ENCODE measurements around the gene SDHA. TPM values are rescaled to one million over a fixed set of nuclear protein-coding genes. Genes with fewer than 3 reads are reported as not detected.

SDHA gene
- total RNA-seq, 1 experiment from 2014 or later, result 134 TPM

- ATAC-seq (0 out of 2 replicates have a peak, but pooled peaks have one; percentile 1), DNase-seq (ENCODE audit: low read depth, low spot score) (no peak)
- intact Hi-C loops (cut with micrococcal nuclease), result no loop called here
- ChIA-PET RAD21 (ENCODE audit: low non-redundant PET in 1 of 2, low total read pairs in 2 of 2, uncharacterized antibody in 2 of 2, unreplicated experiment in 2 of 2) (interaction anchor here (0.6 to 1.1 kb wide), 4 partner anchors 70 to 249 kb away, joined by 3 to 8 read pairs (median 4); partner anchors contain the start of gene PDCD6 (in 1 of the 2)), POLR2A (interaction anchor here (0.7 to 1.1 kb wide), 2 partner anchors 30 to 141 kb away, joined by 3 read pairs; partner anchors contain the start of genes CCDC127 and SDHA), CTCF (interaction anchor here (0.7 to 1.3 kb wide), 10 partner anchors 8 to 243 kb away, joined by 3 to 6 read pairs (median 4); partner anchors contain the start of genes CCDC127, PDCD6 and SDHA)
- no peaks in the 10 kb centered on the region for H3K27me3 ChIP-seq (ENCODE audit: insufficient read depth, low read length)
- no peaks in the 10 kb centered on the region for H3K36me3 ChIP-seq (ENCODE audit: control insufficient read depth in 1 of 2, insufficient read depth in 2 of 2, low read length in 2 of 2)
- H3K27ac ChIP-seq (ENCODE audit: low read depth, low read length), result no peak overlapping the region
- TF ChIP-seq ELF1 (IDR thresholded peaks at IDR 0.05; ENCODE audit: borderline replicate concordance, low read depth) (no peak), TCF7L2 (IDR thresholded peaks at IDR 0.05; ENCODE audit: borderline replicate concordance, extremely low read depth, insufficient read depth, insufficient read length) (no peak), CTCF (IDR thresholded peaks at IDR 0.05 in 2 of 3, conservative IDR thresholded peaks at IDR 0.05 in 1 of 3; ENCODE audit: borderline replicate concordance in 1 of 3, insufficient read depth in 1 of 3, low read depth in 2 of 3, low read length in 2 of 3) (no peak), JUND (IDR thresholded peaks at IDR 0.05) (no peak), ZBTB33 (IDR thresholded peaks at IDR 0.05; ENCODE audit: extremely low read depth, insufficient replicate concordance, low read length) (no peak)
- peaks cover 5 to 10% of the 10 kb centered on the region in 2 experiments for H3K4me1 ChIP-seq (ENCODE audit: control insufficient read depth in 1 of 2, insufficient read depth in 2 of 2, low read length in 2 of 2)
- no peak overlapping the region for H2AFZ ChIP-seq (ENCODE audit: low read depth, low read length, poor library complexity, severe bottlenecking)
- H3K9me3 ChIP-seq (ENCODE audit: control insufficient read depth in 1 of 2, insufficient read depth in 1 of 2, low read depth in 1 of 2, low read length in 2 of 2), result no peaks in the 10 kb centered on the region
- peak overlapping the region; percentile 52 for H3K4me2 ChIP-seq (ENCODE audit: low read length)
- no TSS peak for BruUV-seq (replicated peaks)
- H4K20me1 ChIP-seq (ENCODE audit: insufficient read depth), result no peaks in the 10 kb centered on the region
- H3K9ac ChIP-seq (ENCODE audit: low read length), result no peak overlapping the region
- no peak overlapping the region for H3K4me3 ChIP-seq (replicated peaks in 1 of 2; ENCODE audit: low read depth in 1 of 2, low read length in 2 of 2)
- no peaks in the 10 kb centered on the region for H3K79me2 ChIP-seq (ENCODE audit: insufficient read depth, low read length)
- H3K9me2 ChIP-seq (ENCODE audit: insufficient read depth), result no peaks in the 10 kb centered on the region
Measured at GRCh38 chr5:187617-188451, 30.3 kb upstream of the SDHA start.

Data from HCT116 (cell line).